NCI-H524 (cell line): ENCODE measurements around the gene VCL.

Source experiments
- DNase-seq, 2 experiments: peaks; one replicate each; lab custom pipeline; 2025; lab: John Stamatoyannopoulos, UW

The VCL gene

DNA sequence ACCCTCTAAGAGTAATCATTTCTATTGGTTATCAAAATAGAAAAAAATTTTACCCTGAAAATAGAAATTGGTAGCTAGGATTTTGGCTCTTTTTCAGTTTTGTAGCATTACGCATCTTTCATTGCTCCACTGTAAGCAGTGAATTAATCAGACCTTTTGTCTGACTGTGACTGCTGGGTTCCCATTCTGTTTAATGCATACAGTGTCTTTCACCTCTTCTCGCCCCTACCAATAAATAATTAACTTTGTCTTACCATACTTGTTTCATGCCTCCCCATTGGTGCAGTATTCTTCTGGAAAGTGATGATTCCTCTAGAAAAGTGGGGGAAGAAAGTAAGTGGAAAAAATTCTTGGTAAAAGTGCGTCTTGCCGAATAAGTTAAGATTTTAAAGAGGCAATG is 79.5 kb downstream of the VCL start:
- no peak for DNase-seq

DNA sequence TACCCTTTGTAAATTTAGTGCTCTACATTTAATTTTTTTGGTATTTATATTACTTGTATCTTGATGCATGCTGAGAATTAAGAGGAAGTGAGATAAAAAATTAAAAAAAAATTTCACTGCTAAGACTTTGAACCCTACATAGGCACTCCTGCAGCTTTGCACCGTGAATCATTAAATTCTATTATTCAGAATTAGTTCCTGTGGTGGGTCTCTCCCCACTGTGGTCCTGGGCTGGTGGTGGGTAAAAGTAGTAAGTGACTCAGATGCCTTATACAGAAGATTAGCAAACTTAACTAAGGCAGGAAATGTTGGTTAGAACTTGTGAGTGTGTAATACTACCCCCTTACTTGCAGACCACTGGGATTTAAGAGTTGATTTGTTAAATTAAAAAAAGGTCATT is 80.1 kb downstream of the VCL start:
- no peak for DNase-seq

DNA sequence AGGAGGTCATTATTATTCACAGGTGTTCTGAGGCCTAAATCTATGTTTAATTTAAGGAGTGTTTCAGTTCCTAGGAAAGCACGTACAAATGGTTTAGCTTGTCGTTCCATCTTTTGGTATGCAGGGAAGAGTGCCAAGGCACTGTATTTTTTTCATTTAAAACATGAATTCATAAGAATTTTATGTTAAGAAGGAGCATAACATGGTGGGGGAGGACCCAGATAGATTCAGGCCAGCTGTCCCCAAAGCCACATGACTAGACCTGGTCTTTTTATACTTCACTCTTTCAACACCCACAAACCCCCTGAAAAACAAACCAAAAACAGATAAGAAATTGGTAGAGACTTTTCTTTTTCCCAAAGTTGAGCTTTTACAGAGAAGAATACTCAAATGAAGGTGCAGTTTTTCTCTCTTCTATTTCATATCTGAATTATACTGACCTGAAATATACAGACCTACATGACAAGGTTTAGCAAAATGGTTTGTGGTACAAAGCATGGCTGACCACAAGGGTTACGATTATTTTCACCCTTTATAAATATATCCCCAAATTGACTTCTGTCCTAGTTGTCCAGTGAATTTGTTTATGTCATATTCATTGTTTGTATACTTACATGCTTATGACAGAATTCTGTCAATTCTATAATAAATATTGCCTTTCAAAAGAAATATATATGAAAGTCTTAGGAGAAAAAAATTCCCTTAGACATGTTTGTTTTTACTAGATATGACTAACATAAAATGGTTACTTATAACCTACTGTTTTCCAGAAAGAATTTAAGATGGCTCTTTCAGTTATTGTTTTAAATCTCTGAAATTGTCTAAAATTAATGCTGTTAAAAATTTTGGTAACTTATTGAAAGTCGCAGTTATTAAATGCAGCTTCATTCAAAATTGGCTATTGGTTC is 81.4 kb downstream of the VCL start:
- DNase-seq, result no peak

DNA sequence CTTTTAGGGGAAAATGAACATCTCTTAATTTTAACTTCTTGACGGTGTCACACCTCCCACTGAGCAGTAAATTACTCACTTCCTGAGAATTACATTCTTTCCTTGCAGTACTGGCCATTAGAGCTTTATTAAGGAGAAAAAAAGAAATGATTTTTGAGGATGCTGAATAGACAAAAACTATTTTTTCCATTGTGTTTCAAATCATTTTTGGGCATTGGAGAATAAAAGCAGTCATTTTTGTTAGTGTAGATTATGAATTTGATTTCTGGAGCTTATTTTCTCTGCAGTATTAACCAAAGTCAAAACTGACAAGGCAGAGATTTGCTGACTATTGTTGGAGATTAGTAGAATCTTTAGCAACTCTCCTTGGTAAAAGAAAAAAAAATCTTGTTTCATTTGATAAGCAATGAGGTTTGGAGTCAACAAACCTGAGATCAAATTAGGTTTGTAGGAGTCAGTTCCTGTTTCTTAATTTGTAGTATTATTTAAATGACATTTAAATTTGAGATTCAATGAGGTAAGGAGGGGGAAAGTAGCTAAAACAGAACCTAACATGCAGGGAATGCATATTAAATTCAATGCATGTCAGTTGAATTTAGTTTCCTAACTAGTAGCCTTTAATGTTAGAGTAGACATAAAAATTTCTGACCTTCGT is 82.1 kb downstream of the VCL start:
- no peak for DNase-seq

DNA sequence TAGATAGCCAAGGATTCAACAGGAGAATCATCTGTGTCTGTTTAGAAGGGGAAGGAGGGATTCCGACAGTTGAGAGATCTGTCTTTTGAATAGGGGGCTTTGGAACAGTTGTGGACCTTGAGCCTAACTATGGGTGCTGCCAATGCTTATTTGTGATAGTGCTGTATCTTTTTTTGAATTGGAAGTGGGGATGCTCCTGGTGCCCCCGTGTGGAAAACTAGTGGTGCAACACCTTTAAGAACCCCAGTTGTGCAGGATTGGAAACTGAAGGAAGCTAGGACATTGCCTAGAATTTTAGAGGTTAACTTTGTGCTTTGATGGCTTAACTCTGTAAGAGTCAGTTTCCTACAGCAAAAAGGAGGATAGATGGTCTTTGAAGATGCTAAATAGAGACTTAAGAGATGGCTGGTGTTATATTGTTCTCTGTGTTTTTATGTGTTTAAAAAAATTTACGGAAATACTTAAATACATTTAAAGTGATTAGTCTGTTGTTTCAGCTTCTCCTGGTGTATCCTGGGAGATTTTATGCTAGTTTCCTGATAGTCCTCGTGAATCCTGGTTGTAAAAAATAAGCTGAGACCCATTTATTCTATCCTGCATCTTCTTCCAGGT is 83.4 kb downstream of the VCL start:
- DNase-seq, result peak in 1 of 2 experiments; percentile 9

DNA sequence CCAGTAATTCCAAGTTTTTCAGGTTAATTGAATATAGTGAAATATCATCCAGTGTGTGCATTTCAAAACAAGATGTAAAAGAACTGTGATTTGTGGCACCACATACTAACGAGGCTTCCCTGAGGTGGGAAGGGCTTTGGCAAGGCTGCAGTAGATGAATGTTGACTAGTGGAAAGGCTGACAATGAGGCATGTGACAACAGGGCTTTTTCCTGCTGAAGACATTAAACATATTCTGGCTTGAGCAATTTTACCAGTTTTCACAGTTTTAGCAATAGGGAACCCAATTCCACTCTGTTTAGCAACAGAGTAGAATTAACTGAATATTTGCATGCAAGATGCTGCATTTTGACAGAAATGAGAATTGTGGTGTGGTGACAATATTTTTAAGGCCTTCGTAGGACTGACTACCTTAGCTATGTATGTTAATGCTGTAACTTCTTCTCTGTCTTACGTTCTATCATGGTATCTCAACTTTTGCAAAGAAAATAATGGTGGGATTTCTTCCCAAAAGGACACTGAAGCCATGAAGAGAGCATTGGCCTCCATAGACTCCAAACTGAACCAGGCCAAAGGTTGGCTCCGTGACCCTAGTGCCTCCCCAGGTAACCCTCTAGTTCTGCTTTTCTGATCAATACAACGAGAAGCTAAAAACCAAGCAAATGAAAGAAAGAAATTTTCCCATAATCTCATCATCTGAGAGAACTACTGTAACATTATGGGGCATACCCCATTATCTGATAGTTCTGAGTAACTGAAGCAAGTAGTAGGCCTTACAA is 84.2 kb downstream of the VCL start:
- no peak for DNase-seq

DNA sequence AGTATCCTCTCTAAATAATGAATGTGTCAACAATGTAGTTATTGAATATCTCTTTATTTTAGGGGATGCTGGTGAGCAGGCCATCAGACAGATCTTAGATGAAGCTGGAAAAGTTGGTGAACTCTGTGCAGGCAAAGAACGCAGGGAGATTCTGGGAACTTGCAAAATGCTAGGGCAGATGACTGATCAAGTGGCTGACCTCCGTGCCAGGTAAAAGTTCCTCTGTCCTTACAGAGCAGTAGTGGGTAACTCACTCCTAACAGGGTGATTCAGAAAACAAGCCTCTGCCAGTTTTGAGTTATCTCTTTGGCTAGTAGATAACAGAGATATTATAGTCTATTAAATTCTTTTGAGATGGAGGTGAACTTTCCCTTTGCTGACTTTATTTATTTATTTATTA is 85.4 kb downstream of the VCL start:
- DNase-seq, result no peak

DNA sequence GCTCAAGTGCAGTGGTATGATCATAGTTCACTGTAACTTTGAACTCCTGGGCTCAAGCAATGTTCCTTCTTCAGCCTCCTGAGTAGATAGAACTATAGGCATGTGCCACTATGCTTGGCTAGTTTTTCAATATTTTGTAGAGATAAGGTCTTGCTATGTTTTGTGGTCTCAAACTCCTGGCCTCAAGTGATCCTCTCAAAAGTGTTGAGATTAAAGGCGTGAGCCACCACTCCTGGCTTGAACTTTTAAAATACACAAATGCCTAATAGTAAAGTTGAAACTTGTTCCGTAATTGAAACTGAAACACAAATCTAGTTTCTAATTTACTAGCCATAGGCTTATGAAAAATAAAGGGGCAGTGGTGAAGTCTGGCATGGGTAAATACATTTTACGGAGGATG is 87.0 kb downstream of the VCL start:
- no peak for DNase-seq

DNA sequence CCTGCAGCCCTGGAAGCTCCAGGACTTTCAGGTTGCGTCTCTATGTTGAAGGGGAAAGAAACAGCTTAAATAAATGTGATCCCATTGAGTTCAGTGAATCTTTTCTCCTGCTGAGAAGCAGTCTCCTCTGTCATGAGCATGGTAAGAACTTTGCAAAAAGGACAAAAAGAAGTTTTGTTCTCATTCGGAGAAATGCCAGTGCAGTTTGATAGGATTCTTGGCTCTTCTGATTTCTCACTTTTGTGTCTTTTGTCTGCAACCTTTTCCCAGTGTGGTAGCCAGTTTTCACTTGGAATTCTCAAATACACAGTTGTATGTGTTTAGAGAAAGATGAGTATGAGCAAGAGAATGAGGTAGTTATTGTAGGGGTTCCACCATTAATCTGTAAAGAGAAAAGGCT is 88.4 kb downstream of the VCL start:
- no peak for DNase-seq

DNA sequence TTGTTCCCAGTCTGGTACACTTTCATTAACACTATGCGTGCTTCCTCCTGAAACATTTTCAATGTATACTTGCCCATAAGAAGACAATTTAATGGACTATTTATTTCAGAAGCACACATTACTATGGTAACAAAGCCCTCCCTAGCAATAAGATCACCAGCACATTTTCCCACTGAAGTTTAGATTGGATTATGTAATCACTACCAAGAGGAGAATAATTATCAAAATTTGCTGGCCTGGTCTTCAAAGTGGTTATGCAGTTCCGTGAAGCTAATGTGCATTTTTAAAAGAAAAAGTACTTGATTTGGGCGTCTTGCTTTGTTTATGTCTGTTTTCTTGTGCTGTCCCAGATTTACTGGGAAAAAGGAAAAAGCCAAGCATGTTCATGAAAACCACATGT is 90.8 kb downstream of the VCL start:
- DNase-seq, result no peak

DNA sequence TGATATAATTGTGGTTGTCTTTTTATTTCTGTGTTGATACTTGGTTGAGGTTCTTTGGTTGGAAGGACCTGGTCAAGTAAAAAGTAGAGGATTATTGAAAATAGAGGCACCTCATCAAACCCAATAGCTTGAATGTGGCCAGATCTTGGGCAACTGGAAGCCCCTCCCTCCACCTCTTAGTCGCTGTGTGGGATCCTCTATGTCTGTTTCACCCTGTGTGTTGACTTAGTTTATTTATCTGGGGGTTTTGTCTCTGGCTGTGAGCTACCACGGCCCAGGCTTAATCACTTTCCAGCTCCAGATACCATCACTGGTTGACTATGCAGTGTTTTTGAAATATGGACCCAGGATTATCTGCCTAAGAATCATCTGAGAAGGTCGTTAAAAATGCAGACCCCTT is 94.5 kb downstream of the VCL start:
- DNase-seq, result no peak

DNA sequence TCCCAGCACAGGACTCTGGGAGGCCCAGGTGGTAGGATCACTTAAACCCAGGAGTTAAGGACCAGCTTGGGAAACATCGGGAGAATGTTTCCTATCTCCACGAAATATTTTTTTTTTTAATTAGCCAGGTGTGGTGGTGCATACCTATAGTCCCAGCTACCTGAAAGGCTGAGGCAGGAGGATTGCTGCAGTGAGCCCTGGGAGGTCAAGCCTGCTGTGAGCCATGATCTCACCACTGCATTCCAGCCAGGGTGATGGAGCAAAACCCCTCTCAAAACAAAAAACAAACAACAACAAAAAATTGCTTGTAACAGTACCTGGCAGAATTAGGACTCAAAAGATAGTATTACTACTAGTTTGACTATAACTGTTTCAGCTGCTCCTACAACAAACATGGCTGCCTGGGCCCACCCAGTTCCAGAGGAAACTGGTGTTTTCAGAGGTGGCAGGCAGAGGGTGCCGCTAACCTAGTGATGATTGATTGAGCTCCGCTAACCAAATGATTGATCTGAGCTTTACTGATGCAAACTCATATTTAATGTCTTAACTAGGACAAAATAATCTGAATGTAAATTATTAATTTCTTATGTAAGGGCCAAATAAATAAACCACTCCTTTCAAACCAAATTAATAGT is 95.7 kb downstream of the VCL start:
- DNase-seq, result no peak

DNA sequence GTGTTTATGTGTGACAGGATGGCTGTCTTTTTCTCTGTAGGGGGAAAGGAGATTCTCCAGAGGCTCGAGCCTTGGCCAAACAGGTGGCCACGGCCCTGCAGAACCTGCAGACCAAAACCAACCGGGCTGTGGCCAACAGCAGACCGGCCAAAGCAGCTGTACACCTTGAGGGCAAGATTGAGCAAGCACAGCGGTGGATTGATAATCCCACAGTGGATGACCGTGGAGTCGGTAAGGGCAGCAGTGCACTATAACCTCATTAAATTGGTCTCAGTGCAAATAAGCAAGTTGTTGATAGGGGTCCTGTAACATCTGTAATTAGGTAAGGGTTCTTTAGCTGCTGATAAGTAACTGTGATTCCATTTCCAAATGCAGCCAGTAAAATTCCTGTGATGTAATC is 96.3 kb downstream of the VCL start:
- no peak for DNase-seq

DNA sequence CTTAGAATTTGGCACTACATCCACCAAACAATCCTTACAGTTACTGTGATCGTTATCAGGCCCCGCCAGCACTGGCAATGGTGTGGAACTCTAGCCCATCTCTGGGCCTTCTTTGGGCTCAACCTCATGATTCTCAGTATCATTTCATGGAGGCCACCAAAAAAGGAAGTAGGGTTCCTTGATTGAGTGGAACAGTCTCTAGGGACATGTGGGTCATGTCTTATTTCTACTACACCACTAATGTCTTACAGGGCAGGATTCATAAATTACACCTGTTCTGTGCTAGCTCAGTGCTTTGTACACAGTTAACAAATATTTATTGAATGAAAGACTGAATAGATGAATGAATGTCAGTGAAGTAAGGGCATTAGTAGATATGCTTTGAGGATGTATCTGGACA is 98.9 kb downstream of the VCL start:
- DNase-seq, result no peak

DNA sequence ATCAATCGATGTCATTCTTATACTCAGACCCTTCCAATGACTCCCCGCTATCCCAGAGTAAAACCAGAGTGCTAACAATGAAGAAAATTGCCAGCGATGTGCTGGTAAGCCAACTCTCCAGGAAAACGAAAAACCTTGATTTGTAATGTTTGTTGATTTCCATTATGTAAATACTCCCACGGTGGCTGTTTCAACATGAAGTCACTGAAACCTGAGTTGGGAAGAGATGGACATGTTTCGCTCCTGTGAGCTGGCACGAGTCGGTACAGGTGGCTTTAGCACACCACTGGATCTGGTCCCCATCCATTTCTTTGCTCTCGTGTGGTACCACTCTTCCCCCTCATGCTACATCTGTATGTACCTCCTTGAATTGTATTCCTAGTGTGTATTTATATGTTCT is 99.9 kb downstream of the VCL start:
- no peak for DNase-seq

DNA sequence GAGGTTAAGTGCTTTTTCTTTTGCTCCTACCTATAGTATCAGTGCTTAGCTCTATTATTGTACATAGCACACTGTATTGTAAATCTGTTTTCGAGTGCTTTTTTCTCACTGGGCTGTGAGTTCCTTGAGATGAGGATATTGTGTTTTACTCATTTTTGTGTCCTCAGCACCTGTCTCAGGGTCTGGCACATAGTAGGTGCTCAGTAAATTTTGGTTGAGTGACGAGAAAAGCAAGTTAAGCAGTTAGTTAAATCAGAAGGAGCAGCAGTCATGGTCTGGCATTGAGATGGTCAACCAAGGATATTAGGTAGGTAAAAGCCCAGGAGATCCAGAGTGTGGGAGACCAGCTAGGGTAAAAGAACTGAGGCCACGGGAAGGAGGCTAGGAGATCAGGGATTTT is 101.5 kb downstream of the VCL start:
- DNase-seq, result no peak

DNA sequence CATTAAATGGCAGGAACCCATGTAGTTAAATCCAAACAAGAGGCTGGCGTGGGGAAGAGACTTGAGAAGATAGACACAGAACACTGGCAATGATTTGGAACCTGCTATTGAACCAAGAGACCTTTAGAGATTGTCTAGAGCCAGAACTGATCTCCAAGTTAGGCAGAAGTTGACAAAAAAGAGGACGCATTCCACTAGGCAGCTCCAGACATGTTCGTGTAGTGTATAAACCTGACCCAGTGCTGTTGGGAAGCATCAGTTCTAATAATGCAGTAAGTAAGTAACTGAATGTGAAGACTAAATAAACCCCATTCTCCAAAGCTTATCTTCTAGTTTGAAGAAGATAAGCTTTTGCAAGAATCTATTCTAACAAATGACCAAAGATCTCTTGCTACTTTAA is 101.9 kb downstream of the VCL start:
- no peak for DNase-seq

DNA sequence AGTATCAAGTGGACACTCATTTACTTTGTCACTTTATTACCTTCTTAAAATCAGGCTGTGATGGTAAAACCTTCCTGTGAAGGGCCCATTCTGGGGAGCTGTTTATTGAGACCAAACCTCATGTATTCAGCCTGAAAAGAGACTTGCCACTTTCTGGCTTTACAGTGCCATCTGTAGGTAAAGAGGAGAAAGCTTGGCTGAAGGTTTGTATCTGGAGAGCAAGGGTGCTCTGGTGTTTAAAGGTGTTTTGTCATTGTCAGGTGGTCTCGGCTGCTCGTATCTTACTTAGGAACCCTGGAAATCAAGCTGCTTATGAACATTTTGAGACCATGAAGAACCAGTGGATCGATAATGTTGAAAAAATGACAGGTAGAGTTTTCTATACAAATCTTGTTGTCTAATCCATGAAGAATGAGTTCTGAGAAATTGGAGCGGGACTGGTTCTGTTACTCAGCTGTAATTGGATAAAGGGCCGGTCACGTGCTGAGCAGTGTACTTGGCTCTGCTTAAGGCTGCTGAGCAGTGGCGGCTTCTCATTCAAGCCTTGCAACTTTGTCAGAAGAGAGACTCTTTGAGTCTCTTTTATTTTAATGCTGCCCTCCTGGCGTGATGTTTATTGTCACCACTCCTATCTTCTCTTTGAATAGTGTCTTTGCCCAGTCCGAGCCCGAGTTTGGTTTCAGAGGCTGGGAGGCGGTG is 105.8 kb downstream of the VCL start:
- DNase-seq, result no peak

DNA sequence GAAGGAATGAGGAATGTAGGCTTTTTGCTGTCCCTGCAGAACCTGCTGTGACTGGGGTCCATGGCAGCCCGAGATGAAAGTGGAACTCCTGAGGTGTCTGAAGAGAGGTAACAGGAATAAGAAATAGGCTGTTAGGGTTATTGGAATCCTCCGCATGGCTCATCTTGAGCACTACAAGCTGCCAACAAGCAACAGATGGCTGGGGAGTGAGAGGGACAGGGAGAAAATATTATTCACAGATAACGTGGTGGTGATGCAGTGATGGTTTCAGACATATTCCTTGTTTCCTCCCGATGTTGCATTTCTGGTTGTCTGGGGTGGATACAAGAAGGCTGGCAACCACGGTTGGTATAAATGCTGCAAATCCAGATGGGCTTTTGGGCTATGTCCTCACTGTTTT is 106.6 kb downstream of the VCL start:
- DNase-seq, result peak in 1 of 2 experiments; percentile 5

DNA sequence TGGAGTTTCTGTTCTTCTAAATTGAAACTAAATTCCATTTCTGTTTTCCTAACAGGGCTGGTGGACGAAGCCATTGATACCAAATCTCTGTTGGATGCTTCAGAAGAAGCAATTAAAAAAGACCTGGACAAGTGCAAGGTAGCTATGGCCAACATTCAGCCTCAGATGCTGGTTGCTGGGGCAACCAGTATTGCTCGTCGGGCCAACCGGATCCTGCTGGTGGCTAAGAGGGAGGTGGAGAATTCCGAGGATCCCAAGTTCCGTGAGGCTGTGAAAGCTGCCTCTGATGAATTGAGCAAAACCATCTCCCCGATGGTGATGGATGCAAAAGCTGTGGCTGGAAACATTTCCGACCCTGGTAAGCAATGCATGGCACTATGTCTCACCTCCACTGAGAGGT is 107.1 kb downstream of the VCL start:
- DNase-seq, result no peak

DNA sequence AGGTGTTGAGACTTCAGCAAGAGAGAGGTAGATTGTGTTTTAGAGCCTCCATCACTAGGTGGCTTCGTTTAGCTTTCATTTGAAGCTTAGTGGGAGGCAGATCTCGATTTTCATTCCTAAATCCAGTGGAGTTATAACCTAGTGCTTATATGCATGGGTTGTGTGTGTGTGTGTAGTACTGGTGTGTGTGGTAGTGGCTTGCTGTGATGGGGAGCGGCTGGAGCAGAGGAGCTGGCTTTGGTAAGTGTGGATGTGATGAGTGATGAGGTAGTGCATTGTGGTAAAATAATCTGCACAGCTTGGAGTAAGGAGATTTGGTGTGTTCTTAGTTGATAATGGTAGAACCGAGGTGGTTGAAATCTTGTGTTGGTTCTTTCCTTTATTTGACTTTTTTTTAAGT is 109.5 kb downstream of the VCL start:
- no peak for DNase-seq
